Right lobe of liver (tissue), 4 donors: ENCODE measurements around the gene ZBTB24.

ENCODE experiments used
- CTCF ChIP-seq, 4 donors: fragments of 200-600 bp in 3 of 4; fragments of 450-650 bp in 1 of 4; IDR thresholded peaks; one replicate each; pipeline versions ENCODE4 v1.5.1 to v1.8.0; 2016 to 2022; ENCODE audit warnings: antibody characterized with exemption in 4 of 4, mild to moderate bottlenecking in 2 of 4
- POLR2A ChIP-seq: fragments of 450-650 bp; IDR thresholded peaks from one replicate; pipeline ENCODE4 v1.6.1; 2017; ENCODE audit warnings: antibody characterized with exemption, mild to moderate bottlenecking
- donor health status: DM: no; HTN: no; CAD: no.
- donor health status: DM: no; HTN: no; CAD: no.
- donor health status: DM: no; HTN: yes; CAD: no.

DNA sequence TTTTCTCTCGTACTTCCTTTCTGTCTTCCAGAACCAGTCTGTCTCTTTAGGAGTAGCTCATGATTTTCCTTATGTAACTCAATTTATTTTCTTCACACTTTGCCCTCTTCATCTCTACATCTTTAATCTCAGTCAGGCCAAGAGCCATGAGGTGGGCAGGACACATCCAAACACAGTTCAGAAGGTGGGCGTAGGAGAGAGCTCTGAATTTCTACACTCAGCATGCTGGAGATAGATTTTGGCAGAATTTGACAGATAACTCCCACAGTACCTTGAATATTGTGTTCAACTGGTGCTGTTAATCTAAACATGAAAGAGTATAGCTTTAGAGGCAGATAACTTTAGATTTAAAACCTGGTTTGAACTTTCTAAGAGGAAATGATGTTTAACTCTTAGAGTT, 23.8 kb upstream of the ZBTB24 start:
- TF ChIP-seq POLR2A (no peak), CTCF (IDR thresholded peaks at IDR 0.05) (no peak)
